ENCODE results near the gene RBBP5. TPM values are rescaled to one million over a fixed set of nuclear protein-coding genes. Genes with fewer than 3 reads are reported as not detected.
"Not testable (repeated sequence)": the region's sequence is repeated elsewhere in the genome, so short reads cannot be mapped to it uniquely, and the experiment has no call there.

Gene RBBP5, protein sequence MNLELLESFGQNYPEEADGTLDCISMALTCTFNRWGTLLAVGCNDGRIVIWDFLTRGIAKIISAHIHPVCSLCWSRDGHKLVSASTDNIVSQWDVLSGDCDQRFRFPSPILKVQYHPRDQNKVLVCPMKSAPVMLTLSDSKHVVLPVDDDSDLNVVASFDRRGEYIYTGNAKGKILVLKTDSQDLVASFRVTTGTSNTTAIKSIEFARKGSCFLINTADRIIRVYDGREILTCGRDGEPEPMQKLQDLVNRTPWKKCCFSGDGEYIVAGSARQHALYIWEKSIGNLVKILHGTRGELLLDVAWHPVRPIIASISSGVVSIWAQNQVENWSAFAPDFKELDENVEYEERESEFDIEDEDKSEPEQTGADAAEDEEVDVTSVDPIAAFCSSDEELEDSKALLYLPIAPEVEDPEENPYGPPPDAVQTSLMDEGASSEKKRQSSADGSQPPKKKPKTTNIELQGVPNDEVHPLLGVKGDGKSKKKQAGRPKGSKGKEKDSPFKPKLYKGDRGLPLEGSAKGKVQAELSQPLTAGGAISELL
- total RNA-seq (2014; rRNA removed; shearing (Covaris generic)) = 10.7 and 12.2 TPM in 2 replicates

DNA sequence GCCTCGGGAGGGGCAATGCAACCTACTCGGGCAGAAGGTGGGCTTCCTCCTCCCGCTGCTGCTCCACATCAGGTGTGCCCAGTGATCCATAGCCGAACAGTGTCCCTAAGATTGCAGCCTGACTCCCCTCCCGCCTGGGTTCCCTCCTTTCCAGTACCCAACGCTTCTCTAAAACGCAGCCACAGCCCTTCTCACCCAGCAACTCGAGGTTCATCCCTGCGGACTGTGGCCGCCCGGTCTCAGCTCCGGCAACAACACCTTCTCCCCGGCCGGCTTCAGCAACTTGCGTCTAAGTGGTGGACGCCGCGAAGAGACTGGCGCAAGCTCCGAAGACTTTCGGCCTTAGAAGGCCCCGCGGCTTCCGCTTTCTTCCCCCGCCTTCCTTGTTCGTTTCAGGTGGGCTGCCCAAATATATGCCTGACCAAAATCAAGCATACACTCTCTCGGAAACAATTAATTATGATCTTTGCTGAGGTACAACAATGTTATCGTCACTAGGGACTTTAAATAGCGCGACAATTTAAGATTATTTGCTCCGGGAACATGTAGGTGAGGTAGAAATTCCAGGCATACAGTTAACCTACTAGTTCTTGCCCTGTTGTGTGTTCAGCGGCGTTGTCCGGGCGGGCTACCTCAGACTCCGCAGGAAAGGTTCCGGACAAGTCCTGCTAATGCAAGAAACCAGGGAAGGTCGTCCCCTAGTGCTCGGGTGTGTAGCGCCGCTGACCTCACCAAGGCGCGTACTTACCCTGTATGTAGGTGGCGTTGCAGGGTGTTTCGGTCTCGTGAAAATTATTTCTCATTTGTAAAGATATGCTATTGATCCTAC, at the start of gene RBBP5:
Gene RBBP5 (minus strand): TSS at position 319 of the 829 bp plus-strand sequence. CDS start 105 bp downstream, at position 214.
- peak; percentile 94 for DNase-seq (ENCODE audit: low spot score)

DNA sequence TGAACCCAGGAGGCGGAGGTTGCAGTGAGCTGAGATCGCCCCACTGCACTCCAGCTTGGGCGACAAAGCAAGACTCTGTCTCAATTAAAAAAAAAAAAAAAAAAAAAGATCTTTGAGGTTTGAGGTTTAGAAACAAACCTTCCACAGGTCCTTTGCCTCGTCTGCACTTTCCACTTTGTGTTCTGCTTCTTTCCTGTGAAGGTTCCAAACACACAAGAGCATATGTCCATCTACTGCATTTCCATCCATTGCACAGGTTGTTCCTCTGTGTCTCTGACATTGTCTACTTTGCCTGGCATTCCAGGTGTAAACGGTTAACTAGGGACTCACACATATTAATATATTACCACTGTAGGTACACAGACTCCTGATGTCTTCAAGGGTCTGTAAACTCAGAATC, 49.6 kb upstream of the RBBP5 start:
- DNase-seq (ENCODE audit: low spot score) = no peak

DNA sequence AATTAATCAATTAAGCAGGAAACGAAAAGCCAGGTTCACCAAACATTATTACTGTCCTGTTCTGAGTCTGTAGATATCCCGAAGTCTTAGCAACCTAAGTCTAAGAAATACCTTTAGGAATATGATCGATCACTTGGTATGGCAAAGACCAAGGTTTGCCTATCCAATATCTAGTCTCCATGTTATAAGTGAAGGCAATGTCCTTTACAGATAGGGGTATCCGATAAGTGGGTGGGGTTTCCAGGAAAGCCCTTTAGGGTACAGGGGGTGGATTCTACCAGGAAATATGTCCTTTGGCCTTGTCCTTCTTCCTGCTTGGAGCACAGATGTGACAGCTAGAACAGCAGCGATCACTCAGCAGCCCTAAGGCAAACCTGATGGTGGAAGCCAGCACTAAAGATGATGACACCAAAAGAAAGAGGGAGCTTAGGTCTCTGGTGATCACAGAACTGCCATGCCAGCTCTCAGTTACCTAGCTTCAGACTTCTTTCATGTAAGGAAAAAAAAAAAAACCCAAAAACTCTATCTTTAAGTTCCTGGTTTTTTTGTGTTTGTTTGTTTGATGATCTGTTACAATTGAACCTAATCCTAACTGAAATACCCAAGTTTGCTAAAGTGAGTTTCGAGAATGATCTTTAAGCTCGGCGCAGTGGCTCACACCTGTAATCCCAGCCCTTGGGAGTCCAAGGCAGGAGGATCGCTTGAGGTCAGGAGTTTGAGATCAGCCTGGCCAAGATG, 48.9 kb upstream of the RBBP5 start:
- DNase-seq (ENCODE audit: low spot score) = no peak

DNA sequence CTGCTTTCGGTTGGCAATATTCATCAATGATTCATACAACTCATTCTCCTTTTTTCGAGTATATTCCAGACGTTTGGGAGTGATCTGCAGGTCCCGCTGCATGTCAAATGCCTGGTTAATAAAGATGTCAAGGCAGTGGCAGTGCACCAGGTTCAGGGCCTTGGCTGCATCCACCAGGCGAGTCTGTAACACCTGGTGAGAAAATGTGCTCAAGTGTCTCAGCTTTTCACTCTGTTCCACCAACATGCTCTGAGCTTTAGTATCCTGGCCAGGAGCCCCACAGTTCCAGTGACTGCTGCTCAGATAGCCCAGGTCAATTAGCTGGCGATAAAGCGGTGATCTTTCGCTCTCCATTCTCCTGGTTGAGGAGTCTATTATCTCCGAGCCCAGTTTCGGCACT, 47.5 kb upstream of the RBBP5 start:
- no peak for DNase-seq (ENCODE audit: low spot score)

DNA sequence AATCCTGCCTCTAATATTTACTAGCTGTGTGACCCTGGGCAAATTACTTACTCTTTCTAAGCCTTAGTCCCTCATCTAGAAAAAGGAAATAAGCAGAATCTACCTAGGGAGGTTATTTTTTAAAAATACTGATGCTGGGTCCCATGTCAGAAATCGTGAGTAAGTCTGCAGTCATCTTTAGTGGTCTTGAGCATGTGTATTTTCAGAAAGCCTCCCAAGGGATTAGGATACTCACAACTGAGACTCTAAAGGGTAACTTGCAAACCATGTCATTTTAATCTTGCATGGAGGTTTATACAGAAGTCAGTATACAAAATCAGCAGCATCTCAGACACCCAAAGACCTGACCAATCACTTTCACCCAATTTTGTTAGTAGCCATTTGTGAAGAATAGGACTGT, 46.5 kb upstream of the RBBP5 start:
- DNase-seq (ENCODE audit: low spot score) = no peak

DNA sequence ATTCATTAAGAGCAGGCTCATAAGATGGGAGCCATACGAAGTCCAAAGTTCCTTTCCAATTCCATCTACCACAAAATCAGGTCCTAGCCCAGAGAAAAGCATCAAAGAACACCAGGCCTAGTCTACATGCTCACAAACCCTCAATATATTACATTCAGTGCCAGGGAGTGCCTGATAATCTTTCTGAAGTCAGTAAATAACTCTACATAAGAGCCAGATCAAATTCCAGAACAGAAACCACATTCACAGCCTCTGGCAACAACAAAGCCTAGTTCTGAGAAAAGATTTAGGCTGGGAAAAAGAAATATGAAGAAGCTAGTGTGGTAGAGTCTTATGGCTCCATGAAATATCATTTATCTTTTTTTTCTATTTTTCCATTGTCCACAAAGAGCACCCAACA, 40.5 kb upstream of the RBBP5 start:
- no peak for DNase-seq (ENCODE audit: low spot score)

DNA sequence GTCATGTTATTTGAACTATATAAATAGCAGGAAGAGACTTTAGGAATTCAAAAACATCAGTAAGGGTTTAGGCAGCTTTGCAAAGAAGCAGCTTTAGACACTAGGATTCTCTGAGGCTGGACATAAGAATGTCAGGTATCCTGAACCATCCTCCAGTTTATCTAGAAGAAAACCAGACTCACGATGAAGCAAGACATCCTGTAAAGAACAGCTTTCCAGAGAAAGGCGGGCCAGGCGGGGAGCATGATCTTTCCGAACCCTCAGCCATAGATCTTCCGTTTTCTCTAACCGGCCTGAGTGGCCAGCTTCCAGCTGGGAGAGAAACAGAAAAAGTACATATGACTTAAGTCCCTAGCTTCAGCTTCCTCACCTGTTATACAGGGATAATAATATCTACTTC, 39.3 kb upstream of the RBBP5 start:
- DNase-seq (ENCODE audit: low spot score) = no peak

DNA sequence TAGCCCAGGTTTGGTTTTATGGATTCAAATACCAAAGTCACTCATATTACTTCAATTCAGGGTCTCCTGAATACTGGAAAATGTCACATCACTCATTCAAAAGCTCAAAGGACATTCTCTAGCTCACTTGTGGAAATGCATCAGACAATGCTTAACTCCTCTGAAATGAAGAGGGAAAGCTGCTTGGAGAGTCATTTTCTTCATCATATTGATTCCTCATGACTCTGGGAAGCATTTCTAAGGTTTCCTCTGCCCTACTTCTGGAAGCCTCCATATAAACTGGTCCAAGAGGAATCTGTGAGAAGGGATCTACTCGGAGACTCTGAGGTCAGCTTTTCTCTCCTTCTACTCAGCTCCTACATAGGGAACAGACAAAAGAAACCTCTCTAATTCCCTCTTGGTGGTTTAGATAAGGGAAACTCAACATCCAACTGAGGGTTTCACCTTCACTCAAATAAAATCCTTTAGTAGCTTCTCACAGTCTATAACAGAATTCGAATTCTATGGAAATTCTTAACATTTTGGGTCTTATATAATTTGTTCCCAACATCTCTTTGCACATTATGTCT, 36.4 kb upstream of the RBBP5 start:
- DNase-seq (ENCODE audit: low spot score) = no peak

DNA sequence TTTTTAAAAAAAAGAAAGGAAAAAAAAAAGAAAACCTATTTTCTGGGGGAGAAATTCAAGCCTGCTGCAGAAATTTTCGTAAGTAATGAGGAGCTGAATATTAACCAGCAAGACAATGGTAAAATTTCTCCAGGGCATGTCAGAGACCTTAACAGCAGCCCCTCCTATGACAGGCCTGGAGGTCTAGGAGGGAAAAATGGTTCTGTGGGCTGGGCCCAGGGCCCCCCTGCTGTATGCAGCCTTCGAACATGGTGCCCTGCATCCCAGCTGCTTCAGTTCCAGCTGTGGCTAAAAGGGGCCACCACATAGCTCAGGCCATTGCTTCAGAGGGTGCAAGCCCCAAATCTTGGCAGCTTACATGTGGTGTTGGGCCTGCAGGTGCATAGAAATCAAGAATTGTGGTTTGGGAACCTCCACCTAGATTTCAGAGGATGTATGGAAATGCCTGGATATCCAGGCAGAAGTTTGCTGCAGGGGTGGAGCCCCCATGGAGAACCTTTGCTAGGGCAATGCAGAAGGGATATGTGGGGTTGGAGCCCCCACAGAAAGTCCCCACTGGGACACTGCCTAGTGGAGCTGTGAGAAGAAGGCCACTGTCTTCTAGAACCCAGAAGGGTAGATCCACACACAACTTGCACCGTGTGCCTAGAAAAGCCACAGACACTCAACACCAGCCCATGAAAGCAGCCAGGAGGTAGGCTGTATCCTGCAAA, 34.0 kb upstream of the RBBP5 start:
- DNase-seq (ENCODE audit: low spot score) = not testable (repeated sequence)

DNA sequence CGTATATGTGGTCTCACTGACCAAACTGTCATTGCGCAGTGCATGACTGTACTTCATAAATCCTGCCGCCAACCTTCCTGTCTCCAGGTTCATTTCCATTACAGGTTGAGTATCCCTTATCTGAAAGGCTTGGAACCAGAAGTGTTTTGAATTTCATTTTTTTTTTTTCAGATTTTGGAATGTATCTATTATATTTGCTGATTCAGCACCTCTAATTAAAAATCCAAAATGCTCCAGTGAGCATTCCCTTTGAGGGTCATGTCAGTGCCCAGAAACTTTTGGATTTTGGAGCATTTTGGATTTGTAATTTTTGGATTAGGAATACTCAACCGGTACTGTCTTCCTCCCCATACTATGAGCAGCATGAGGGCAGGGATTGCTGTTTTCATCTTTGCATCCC, 30.7 kb upstream of the RBBP5 start:
- no peak for DNase-seq (ENCODE audit: low spot score)

DNA sequence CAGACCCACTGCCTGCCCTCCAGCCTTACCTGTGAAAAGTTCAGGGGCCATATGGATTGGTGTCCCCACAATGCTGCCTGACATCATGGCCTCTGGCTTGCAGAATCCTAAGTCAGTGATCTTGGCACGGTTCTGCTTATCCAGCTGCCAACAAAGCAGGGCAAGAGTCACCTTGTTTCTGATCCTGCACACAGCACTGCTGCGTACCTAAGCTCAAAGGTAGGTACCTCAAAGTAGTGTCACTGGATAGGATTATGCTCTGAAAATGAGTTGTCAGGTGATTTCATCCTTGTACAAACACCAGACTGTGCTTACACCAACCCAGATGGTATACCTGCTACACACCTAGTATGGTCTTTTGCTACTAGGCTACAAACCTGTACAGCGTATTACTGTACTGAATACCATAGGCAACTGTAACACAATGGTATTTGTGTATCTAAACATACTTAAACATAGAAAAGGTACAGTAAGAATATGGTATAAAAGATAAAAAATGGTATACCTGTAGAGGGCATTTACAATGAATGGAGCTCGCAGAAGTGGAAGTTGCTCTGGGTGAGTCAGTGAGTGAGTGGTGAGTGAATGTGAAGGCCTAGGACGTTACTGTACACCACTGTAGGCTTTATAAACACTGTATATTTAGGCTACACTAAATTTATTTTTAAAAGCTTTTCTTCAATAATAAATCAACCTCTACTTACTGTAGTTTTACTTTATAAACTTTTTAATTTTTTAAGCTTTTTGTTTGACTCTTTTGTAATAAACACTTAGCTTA, 29.1 kb upstream of the RBBP5 start:
- DNase-seq (ENCODE audit: low spot score) = no peak

DNA sequence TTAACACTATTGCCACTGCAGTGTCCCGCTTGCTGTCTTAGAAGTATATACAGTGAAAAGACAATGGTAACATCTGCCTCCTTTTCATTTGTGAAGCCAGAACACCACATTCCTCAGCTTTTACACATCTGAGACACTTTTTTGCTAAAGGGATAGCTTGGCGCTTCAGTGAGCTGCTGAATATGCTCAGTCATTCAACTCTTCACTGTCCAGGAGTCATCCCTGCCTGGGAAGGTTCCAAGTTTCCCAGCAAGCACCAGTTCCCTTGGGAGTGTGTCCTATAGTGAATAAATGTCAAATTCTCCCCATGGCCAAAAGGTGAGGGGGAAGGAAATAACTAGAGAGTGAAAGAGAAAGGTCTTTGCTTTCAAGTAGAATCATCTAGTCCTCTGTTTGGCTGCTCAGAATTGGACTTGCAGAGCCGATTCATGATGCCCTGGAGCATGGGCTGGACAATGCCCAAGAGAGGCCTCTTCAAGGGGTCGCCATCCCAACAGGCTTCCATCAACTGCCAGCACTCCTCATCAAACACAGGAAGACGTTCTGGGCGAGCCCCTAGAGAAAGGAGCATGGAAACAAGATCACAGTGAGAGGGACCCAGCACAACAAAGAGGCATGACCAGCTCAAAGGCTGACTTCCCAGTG, 25.5 kb upstream of the RBBP5 start:
- no peak for DNase-seq (ENCODE audit: low spot score)

DNA sequence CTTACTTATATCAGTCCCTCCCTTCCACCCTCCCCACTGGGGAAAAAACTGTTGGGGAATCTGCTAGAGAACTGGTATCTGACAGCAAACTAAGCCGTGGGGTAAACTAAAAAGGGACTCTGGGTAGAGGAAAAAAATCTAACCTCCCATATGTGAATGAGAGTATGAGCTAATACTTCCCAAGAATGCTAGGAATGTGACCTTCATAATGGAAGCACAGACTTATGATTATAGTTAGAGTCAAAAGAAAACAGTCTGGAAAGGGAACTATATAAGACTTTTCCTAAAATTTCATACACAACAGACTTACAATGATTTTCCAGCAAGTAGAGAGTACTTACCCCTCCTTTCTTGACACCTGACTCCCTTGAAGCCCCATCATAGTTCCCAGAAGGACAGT, 23.0 kb upstream of the RBBP5 start:
- no peak for DNase-seq (ENCODE audit: low spot score)

DNA sequence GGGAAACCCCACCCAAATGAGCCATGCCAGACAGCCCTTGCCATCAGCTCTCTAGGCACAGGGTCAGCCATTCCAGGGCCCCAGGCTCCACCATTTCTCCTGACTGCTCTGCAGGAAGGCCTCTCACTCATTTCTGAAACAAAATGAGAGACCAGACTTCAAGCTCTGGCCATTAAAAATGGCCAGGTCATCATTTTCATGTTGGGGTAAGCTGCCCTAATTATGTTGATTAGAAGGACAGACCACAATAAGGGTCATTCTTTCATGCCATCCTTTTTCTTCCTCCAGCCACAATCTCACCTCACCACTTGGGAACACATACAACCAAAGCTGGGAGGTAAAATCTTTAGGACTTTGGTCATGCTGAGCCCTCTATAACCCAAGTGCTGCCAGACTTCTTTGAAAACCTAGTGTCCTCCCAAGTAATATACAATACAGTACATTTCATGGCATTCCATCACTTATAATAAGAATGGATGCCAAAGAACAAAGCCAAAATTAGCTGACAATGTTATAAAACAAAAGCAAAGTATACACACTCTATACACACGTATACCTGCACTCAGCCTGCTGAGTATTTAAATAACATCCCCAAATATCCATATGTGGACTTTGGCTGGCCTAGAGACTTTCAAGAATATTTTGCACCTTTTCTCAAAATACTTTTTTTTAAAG, 22.4 kb upstream of the RBBP5 start:
- no peak for DNase-seq (ENCODE audit: low spot score)

DNA sequence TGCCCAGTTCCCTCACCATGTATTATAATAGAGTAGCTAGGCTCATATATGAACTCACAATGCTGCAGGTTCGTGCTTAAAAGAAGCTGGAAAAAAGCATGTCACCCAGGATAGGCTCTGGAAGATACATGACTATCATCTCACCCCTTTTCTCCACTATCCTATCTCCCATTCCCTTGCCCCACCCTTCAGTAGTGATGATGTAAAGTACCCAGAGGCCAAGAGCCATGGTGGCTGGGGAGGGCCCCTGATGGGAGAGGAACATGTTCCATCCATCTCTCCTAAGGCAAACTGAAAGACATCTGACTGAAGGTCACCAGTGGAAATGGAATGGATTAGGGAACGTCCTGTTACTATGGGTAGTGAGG, 20.3 kb upstream of the RBBP5 start:
- DNase-seq (ENCODE audit: low spot score) = no peak

DNA sequence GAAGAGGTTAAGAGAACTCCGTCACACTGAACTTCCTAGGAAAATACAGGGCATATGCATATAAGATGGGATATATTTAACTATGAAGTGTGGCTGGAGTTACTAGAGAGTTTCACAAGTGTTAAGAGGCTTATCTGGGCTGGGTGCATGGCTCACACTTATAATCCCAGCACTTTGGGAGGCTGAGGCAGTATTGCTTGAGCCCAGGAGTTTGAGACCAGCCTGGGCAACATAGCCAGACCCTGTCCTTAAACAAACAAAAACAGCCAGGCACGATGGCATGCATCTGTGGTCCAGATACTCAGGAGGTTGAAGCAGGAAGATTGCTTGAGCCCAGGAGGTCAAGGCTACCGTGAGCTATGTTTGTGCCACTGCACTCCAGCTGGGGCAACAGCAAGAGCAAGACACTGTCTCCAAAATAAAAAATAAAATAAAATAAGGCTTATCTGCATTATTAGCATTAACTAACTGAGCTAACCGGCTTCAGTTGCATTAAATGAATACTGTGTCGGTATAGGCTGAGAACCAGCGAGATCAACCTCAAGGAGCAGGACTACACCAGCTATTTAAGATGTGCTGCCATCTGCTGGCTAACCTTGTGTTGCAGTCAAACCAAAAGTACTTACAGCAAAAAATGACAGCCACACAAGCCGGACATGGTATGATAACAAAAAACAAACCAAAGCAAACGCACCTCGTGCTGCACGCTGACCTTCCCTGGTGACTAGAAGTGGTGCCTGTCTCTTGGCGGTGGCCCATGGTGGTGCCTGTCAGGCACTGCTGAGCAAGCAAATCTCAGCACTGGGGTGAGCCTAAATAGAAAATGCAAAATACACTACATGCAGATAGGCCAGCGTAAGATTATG, 19.7 kb upstream of the RBBP5 start:
- peak; percentile 89 for DNase-seq (ENCODE audit: low spot score)

DNA sequence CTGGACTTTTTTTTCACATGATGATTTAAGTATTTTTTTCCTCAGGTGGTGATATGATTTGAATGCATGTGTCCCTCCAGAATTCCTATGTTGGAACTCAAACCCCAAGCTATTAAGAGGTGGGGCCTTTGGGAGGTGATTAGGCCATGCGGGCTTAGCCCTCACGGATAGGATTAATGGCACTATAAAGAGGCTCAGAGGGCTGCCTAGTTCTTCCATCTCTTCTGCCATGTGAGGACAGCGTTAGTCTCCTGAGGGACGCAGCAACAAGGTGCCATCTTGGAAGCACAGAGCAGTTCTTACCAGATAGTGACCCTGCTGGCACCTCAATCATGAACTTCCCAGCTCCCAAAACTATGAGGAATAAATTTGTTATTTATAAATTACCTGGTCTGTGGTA, 18.3 kb upstream of the RBBP5 start:
- DNase-seq (ENCODE audit: low spot score) = no peak

DNA sequence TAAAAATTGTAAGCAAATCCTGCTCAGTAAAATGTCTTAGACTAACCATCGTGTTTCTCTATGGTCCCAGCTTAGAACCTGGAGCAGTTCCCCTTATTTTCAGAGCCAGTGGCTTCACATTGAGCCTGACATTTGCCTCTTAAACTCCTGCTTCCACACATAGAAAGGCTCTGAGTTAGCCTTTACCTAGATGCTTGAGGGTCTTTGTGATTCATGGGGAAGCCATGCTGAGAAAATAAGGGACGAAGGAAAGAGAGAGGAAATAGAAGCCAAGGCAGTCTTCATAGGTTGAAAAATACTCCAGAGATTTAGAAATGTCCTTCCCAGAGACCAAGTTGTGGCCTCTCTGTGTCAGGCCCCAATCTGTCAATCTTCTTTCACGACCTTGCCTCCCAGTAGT, 16.1 kb upstream of the RBBP5 start:
- no peak for DNase-seq (ENCODE audit: low spot score)

All from HT-29 (cell line).